ENCODE measurements around the gene NF1. TPM values are rescaled to one million over a fixed set of nuclear protein-coding genes. Genes with fewer than 3 reads are reported as not detected.

NF1 gene
- total RNA-seq, 1 donor from 2014 or later: 53.1 TPM

GRCh38 chr17:31364012-31364411 is 269.2 kb downstream of the NF1 start:
- H3K27ac ChIP-seq: no peak overlapping the region
- no peak for TF ChIP-seq CTCF (IDR thresholded peaks at IDR 0.05)
- H3K4me1 ChIP-seq: no peaks in the 10 kb centered on the region
- DNase-seq (no peak), ATAC-seq (no peak)
- intact Hi-C loops (cut with DNase I): no loop called here
- H3K9me3 ChIP-seq: no peaks in the 10 kb centered on the region
- H3K27me3 ChIP-seq (ENCODE audit: low read depth): no peaks in the 10 kb centered on the region
- no peak overlapping the region for H3K4me3 ChIP-seq
- peaks cover 52% of the 10 kb centered on the region for H3K36me3 ChIP-seq

DNA sequence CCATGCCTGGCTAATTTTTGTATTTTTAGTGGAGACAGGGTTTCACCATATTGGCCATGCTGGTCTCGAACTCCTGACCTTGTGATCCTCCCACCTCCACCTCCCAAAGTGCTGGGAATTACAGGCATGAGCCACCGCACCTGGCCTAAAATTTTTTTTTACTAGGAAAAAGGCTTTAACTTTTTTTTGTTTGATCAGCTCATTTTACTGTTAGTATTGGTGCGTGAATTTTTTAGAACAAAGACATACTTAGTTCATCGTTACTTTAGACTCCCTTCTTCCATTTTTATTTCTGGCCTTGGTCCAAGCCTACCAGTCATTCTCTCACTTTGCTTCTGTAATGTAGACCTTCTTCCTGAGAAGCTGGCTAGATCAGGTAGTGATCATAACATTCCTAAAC is 271.3 kb downstream of the NF1 start:
- intact Hi-C loops (cut with DNase I): no loop called here
- Histone ChIP-seq H3K36me3 (peaks cover 31% of the 10 kb centered on the region), H3K27me3 (ENCODE audit: low read depth) (no peaks in the 10 kb centered on the region), H3K27ac (no peak overlapping the region), H3K9me3 (no peaks in the 10 kb centered on the region), H3K4me1 (no peaks in the 10 kb centered on the region), H3K4me3 (no peak overlapping the region)
- no peak for DNase-seq
- ATAC-seq: no peak
- no peak for TF ChIP-seq CTCF (IDR thresholded peaks at IDR 0.05)

- intact Hi-C loops (cut with DNase I): no loop called here
- DNase-seq: no peak
- Histone ChIP-seq H3K4me1 (peaks cover 24% of the 10 kb centered on the region), H3K27ac (no peak overlapping the region), H3K36me3 (peaks cover 18% of the 10 kb centered on the region), H3K27me3 (ENCODE audit: low read depth) (no peaks in the 10 kb centered on the region), H3K4me3 (no peak overlapping the region), H3K9me3 (no peaks in the 10 kb centered on the region)
- no peak for ATAC-seq
- TF ChIP-seq CTCF (IDR thresholded peaks at IDR 0.05): no peak
Observed at GRCh38 chr17:31369266-31369665, 274.5 kb downstream of the NF1 start.

DNA sequence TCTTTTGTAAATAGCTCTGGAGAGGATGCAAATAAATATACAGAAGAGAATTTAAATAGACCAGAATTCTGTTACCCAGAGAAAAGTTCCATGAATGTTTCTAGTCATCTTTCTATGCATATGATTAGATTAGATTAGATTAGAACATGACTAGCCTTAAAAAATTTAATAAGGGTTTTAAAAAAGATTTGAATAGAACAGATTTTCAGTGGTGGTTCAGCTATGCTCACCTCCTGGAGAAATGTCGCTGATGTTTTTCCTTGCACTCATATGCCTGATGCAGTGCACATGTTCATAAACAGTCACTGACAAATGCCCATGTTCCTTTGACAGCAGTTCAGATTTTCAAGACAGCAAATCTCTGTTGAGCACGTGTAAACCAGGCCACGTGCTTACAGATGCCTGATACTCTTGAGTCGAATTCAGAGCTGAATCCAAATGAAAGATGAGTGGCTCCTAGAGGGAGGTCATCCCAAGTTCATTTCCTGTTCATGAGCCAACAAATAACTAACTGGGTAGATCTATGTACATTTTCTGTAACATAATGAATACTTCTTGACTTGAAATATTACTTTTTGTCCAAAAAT is 276.8 kb downstream of the NF1 start:
- Histone ChIP-seq H3K36me3 (peaks cover 23% of the 10 kb centered on the region), H3K4me3 (no peak overlapping the region), H3K27ac (no peak overlapping the region), H3K27me3 (ENCODE audit: low read depth) (no peaks in the 10 kb centered on the region), H3K4me1 (peaks cover 25% of the 10 kb centered on the region), H3K9me3 (no peaks in the 10 kb centered on the region)
- no peak for ATAC-seq
- TF ChIP-seq CTCF (IDR thresholded peaks at IDR 0.05): no peak
- intact Hi-C loops (cut with DNase I): no loop called here
- no peak for DNase-seq

DNA sequence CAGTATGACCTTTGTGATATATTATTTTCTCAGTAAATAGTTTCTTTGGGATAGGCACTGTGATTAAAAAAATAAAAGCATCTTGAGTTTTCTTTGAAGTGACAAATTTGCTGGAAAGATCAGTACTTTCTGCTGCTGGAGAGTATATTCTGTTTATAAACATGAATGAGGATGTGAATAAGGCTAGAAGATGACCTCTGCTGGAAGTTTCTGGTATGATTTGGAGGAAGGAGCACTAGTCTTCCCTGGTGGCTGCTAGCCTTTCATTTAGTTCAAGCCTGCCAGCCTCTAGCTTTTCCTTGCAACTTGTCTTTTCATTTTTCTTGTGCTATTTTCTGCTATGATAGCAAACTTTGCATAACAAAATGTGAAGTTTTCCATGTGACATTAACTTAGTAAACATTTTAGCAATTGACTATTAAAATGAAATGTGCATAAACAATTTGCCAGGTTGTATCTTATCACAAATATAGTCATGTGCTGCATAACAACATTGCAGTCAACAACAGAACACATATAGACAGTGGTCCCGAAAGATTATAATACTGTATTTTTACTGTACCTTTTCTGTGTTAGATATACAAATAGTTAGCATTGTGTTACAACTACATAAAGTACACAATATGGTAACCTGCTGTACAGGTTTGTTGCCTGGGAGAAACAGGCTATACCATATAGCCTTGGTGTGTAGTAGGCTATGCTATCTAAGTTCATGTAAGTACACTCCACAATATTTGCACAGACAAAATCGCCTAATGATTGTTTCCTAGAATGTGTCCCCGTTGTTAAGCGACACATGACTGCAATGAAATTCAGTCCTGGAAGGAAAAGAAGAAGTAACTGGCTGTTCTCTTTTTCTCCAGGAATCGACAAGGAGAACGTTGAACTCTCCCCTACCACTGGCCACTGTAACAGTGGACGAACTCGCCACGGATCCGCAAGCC is 278.6 kb downstream of the NF1 start:
- no peak for DNase-seq
- peak; percentile 84 to 91 for ATAC-seq
- Histone ChIP-seq H3K27me3 (ENCODE audit: low read depth) (no peaks in the 10 kb centered on the region), H3K36me3 (peaks cover 12% of the 10 kb centered on the region), H3K27ac (no peak overlapping the region), H3K4me3 (no peak overlapping the region), H3K9me3 (no peaks in the 10 kb centered on the region), H3K4me1 (peaks cover 25% of the 10 kb centered on the region)
- TF ChIP-seq CTCF (IDR thresholded peaks at IDR 0.05): peak; percentile 59
- intact Hi-C loops (cut with DNase I): no loop called here

Measured in lower lobe of right lung (tissue), 2 donors.